HepG2 (cell line): Measurements from ENCODE around the gene ATP13A3. TPM values are rescaled to one million over a fixed set of nuclear protein-coding genes. Genes with fewer than 3 reads are reported as not detected.

ENCODE experiments used
- ATAC-seq: fragments of 200-7000 bp; cut with Tn5 transposase; 3 replicates; pipeline ENCODE4 v1.9.1; 2020; ENCODE audit warnings: mild to moderate bottlenecking, moderate library complexity
- BruUV-seq: library from RNA; stranded (reverse); fragments of 400-500 nt; replicated peaks from 2 replicates; lab custom pipeline; 2021; lab: Mats Ljungman, UMichigan
- CTCF ChIA-PET: fragments of 300-600 bp; formaldehyde crosslinking; extraction: SDS; loops from one replicate; lab custom pipeline; 2021; ENCODE audit warnings: low total read pairs, inconsistent platforms, low intra/inter-chr PET ratio; lab: Yijun Ruan, JAX
- POLR2A ChIA-PET: fragments of 350-600 bp; sonication (Branson Sonifier 250); formaldehyde crosslinking; loops from one replicate; lab custom pipeline; 2020; ENCODE audit warnings: antibody characterized with exemption, inconsistent platforms; lab: Yijun Ruan, JAX
- DNase-seq: peaks from one replicate; pipeline ENCODE4 v3.0.0-alpha.2; 2015; ENCODE audit warnings: low spot score
- FAIRE-seq: peaks from 3 replicates; lab custom pipeline; 2011; peaks lifted over from hg19 to GRCh38; lab: Jason Lieb, UNC
- H2AFZ ChIP-seq: one replicate; pipeline ENCODE4 v1.6.1; 2011; ENCODE audit warnings: low read length, inconsistent platforms
- H3K27ac ChIP-seq: fragments of 300-600 bp; 3 replicates; pipeline ENCODE4 v1.8.0; 2011; ENCODE audit warnings: mixed run types, mild to moderate bottlenecking, mixed read lengths, low read length, inconsistent platforms; ENCODE audit not compliant: insufficient read depth; ENCODE audit errors: extremely low read length
- H3K27me3 ChIP-seq, 2 experiments: fragments of 200-600 bp in 1 of 2; 2 replicates in 1 of 2; 3 replicates in 1 of 2; pipeline versions ENCODE4 v1.6.0 to v1.8.0; 2011; ENCODE audit warnings: low read length in 2 of 2, mild to moderate bottlenecking in 2 of 2, moderate library complexity in 2 of 2, inconsistent platforms in 1 of 2; ENCODE audit not compliant: insufficient read depth in 2 of 2, control insufficient read depth in 1 of 2
- H3K36me3 ChIP-seq, 2 experiments: fragments of 200-600 bp in 1 of 2; replicated peaks in 1 of 2; 2 replicates in 1 of 2; 3 replicates in 1 of 2; pipeline versions ENCODE4 v1.5.1 to v1.8.0; 2011; ENCODE audit warnings: low read length in 2 of 2, inconsistent platforms in 1 of 2; ENCODE audit not compliant: insufficient read depth in 2 of 2, control insufficient read depth in 1 of 2
- H3K4me1 ChIP-seq: 2 replicates; pipeline ENCODE4 v1.5.1; 2012; ENCODE audit warnings: low read length, inconsistent platforms; ENCODE audit not compliant: insufficient read depth
- H3K4me2 ChIP-seq: 2 replicates; pipeline ENCODE4 v1.6.0; 2011; ENCODE audit warnings: low read depth, low read length, inconsistent platforms
- H3K4me3 ChIP-seq, 3 experiments: fragments of 200-600 bp in 1 of 3; sonication (generic), shearing (Covaris generic) in 1 of 3; replicated peaks in 1 of 3; 2 replicates each; pipeline ENCODE4 v1.5.1; 2011 to 2016; ENCODE audit warnings: low read length in 3 of 3, inconsistent platforms in 2 of 3, low read depth in 2 of 3, mild to moderate bottlenecking in 2 of 3, control low read depth in 1 of 3, mixed read lengths in 1 of 3; ENCODE audit not compliant: insufficient read depth in 1 of 3
- H3K79me2 ChIP-seq: one replicate; pipeline ENCODE4 v1.6.1; 2011; ENCODE audit warnings: low read length, inconsistent platforms; ENCODE audit not compliant: insufficient read depth
- H3K9ac ChIP-seq: 2 replicates; pipeline ENCODE4 v1.6.0; 2011; ENCODE audit warnings: mild to moderate bottlenecking, low read depth, low read length, inconsistent platforms; ENCODE audit not compliant: insufficient read depth
- H3K9me3 ChIP-seq: 2 replicates; pipeline ENCODE4 v1.5.1; 2012; ENCODE audit warnings: mild to moderate bottlenecking, low read length
- H4K20me1 ChIP-seq: 2 replicates; pipeline ENCODE4 v1.6.0; 2011; ENCODE audit warnings: inconsistent platforms, mild to moderate bottlenecking, low read length, moderate library complexity; ENCODE audit not compliant: insufficient read depth
- CBX1 ChIP-seq: IDR thresholded peaks from one replicate; pipeline ENCODE4 v1.6.1; 2016; ENCODE audit warnings: antibody characterized with exemption, low read depth
- ESRRA ChIP-seq: sonication (generic); formaldehyde crosslinking; IDR thresholded peaks from 2 replicates; pipeline ENCODE4 v1.5.1; 2020; ENCODE audit warnings: mild to moderate bottlenecking, low read depth, missing genetic modification reagents
- MED13 ChIP-seq: sonication (generic); formaldehyde crosslinking; IDR thresholded peaks from 2 replicates; pipeline ENCODE4 v1.5.0; 2020; ENCODE audit warnings: missing genetic modification reagents
- MXI1 ChIP-seq: IDR thresholded peaks from 3 replicates; pipeline ENCODE4 v1.6.1; 2012; ENCODE audit warnings: low read depth, low read length, inconsistent platforms, borderline replicate concordance
- NFKBIZ ChIP-seq: IDR thresholded peaks from 2 replicates; pipeline ENCODE4 v1.6.1; 2018; ENCODE audit warnings: missing genetic modification reagents, missing compliant biosample characterization
- PTBP1 ChIP-seq: fragments of 200-400 bp; formaldehyde crosslinking; IDR thresholded peaks from 2 replicates; pipeline ENCODE4 v1.6.1; 2018; ENCODE audit warnings: low read length, low read depth; ENCODE audit not compliant: poor library complexity, severe bottlenecking
- SAFB2 ChIP-seq: sonication (generic); formaldehyde crosslinking; IDR thresholded peaks from 2 replicates; pipeline ENCODE4 v1.5.1; 2020; ENCODE audit warnings: missing genetic modification reagents, low read depth, mild to moderate bottlenecking, borderline replicate concordance
- ZNF7 ChIP-seq: IDR thresholded peaks from 2 replicates; pipeline ENCODE4 v1.6.1; 2016; ENCODE audit warnings: missing biosample characterization, missing genetic modification reagents
- ZNF749 ChIP-seq: sonication (generic); formaldehyde crosslinking; IDR thresholded peaks from 2 replicates; pipeline ENCODE4 v1.8.0; 2022; ENCODE audit warnings: mild to moderate bottlenecking, missing genetic modification reagents, moderate library complexity, borderline replicate concordance
- ZNF775 ChIP-seq: sonication (generic); formaldehyde crosslinking; IDR thresholded peaks from 2 replicates; pipeline ENCODE4 v1.4.0; 2020; ENCODE audit warnings: missing genetic modification reagents, mild to moderate bottlenecking, moderate library complexity, borderline replicate concordance
- ZNF777 ChIP-seq: sonication (generic); formaldehyde crosslinking; IDR thresholded peaks from 2 replicates; pipeline ENCODE4 v1.4.0; 2020; ENCODE audit warnings: missing genetic modification reagents
- ZNF792 ChIP-seq: IDR thresholded peaks from 2 replicates; pipeline ENCODE4 v1.6.1; 2016
- ZNF879 ChIP-seq: sonication (generic); formaldehyde crosslinking; IDR thresholded peaks from 2 replicates; pipeline ENCODE4 v1.8.1; 2023; ENCODE audit warnings: missing genetic modification reagents
- ZSCAN21 ChIP-seq: sonication (generic); formaldehyde crosslinking; IDR thresholded peaks from 2 replicates; pipeline ENCODE4 v1.8.0; 2022; ENCODE audit warnings: mild to moderate bottlenecking, missing genetic modification reagents, moderate library complexity, borderline replicate concordance
- ZSCAN25 ChIP-seq: sonication (generic); formaldehyde crosslinking; IDR thresholded peaks from 2 replicates; pipeline ENCODE4 v1.8.0; 2022; ENCODE audit warnings: mild to moderate bottlenecking, missing genetic modification reagents
- WGBS: methylation state at CpG from one replicate; pipeline ENCODE4 v1.1.6; 2017; ENCODE audit warnings: low lambda C conversion rate; 5-methylcytosine and 5-hydroxymethylcytosine counted together
- in situ Hi-C: cut with HindIII; loops from 2 replicates; pipeline ENCODE4 v1.10.0; 2017; ENCODE audit warnings: low pct_unique_long_range_greater_than_20kb; ENCODE audit not compliant: extremely low pct_ligation_motif_present
- intact Hi-C: fragments of 100-400 bp; cut with micrococcal nuclease; formaldehyde crosslinking; loops from one replicate; pipeline ENCODE4 v1.10.0; 2022; ENCODE audit not compliant: unreplicated experiment
- polyA plus RNA-seq, 8 experiments: library from polyadenylated mRNA; depleted of rRNA in 3 of 8; stranded (reverse) in 7 of 8; unstranded in 1 of 8; fragments of >200 nt; fragmentation: Illumina TruSeq in 4 of 8; extraction: Trizol in 4 of 8; gene quantifications; 2 replicates each; pipeline versions ENCODE4 v1.2.1 to v1.2.3, GENCODE V29; 2011 to 2016; ENCODE audit warnings: low read depth in 4 of 8, missing spikeins in 1 of 8, mixed read lengths in 1 of 8; ENCODE audit not compliant: insufficient read depth in 1 of 8
- total RNA-seq, 5 experiments: library from RNA; depleted of rRNA; stranded (reverse); fragments of >200 nt; fragmentation: Illumina TruSeq; extraction: Trizol; gene quantifications; 2 replicates each; pipeline ENCODE4 v1.2.3, GENCODE V29; 2016; ENCODE audit warnings: low read depth in 1 of 5

The ATP13A3 gene
- total and polyA plus RNA-seq, 2 of the 13 experiments (the other 11 are each of a cell fraction or from before 2014, with no cell fraction given) = 44.9 to 80.8 TPM

DNA sequence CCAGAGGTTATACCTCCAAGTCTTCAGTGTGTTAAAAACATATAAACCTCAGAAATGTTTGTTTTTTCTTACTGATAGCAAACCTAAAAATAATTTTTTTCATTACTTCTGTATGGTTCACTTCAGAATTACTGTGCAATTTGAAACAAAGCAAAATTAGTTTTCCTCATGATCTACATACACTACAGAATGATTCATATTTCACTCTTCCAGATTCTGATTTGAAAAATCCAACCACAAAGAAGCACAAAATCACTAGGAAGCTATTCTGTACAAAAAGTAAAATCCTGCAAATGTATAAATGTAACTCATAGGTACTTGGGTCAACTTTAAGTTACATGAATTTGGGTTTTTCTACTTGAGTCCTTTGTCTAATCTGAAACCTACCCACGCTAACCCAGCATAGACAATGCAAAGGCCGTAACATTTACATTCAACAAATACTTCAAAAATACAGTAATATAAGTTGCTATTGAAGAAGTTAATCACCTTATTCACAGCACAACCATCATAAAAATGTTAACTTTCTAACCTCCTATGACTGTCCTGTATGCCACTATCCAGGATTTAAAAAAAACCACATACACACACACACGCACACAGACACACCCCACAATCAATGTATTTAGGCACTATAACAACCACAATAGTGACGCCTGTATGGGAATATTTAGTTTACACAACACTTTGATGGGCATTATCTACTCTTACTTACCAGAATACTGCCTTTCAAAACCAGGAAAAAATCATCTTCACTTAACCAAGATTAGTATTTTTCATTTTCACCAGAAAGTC, 11.5 kb downstream of the ATP13A3 start:
- no peak for FAIRE-seq
- peaks cover 68% of the 10 kb centered on the region for H3K4me1 ChIP-seq
- H2AFZ ChIP-seq = no peak overlapping the region
- H3K4me3 ChIP-seq = no peak overlapping the region
- in situ Hi-C loops = loop anchor here (5.0 kb wide), 1 partner anchor 97 kb away; no protein-coding TSS in a partner anchor
- 95% methylated on average over 4 of the region's 4 CpGs for WGBS
- BruUV-seq = no TSS peak
- no peak for TF ChIP-seq MED13
- TF ChIP-seq ESRRA = no peak
- TF ChIP-seq SAFB2 (CRISPR knock-in tag) = no peak
- TF ChIP-seq NFKBIZ (CRISPR knock-in tag) = no peak
- TF ChIP-seq ZNF792 (CRISPR knock-in tag) = no peak
- TF ChIP-seq ZNF7 (CRISPR knock-in tag) = no peak
- TF ChIP-seq ZSCAN21 (CRISPR knock-in tag) = no peak
- no peak for TF ChIP-seq CBX1
- TF ChIP-seq ZNF777 = no peak
- TF ChIP-seq ZNF879 = no peak
- TF ChIP-seq ZNF775 = no peak
- TF ChIP-seq PTBP1 = no peak
- no peak for TF ChIP-seq ZNF749 (CRISPR knock-in tag)
- no peak for TF ChIP-seq ZSCAN25 (CRISPR knock-in tag)
- TF ChIP-seq MXI1 = no peak
- TF ChIP-seq, all 625 proteins: peak for 0
- H4K20me1 ChIP-seq = peaks cover 55% of the 10 kb centered on the region
- no peaks in the 10 kb centered on the region for H3K27me3 ChIP-seq
- no peak overlapping the region for H3K4me2 ChIP-seq
- ChIA-PET POLR2A (no interaction called here), CTCF (no interaction called here)
- intact Hi-C loops = no loop called here
- peaks cover 3 to 26% of the 10 kb centered on the region in 2 experiments; a peak in 3 of 5 replicates for H3K36me3 ChIP-seq
- no peak overlapping the region for H3K27ac ChIP-seq
- no peak overlapping the region for H3K9ac ChIP-seq
- DNase-seq = no peak
- ATAC-seq = no peak
- peaks cover 98% of the 10 kb centered on the region for H3K79me2 ChIP-seq
- no peaks in the 10 kb centered on the region for H3K9me3 ChIP-seq
